Body of pancreas (tissue), 4 donors: ENCODE results near the gene MZF1.

Experiments used
- POLR2A ChIP-seq, 3 donors: fragments of 450-650 bp; IDR thresholded peaks; one replicate each; pipeline ENCODE4 v1.6.1; 2016; ENCODE audit warnings: antibody characterized with exemption in 3 of 3, mild to moderate bottlenecking in 2 of 3
- TF ChIP-seq, protein P1 (sequence below), 7 experiments: fragments of 450-650 bp in 4 of 7; fragments of 200-600 bp in 3 of 7; sonication (generic) in 3 of 7; IDR thresholded peaks; one replicate each; pipeline ENCODE4 v1.5.1; 2016 to 2019; ENCODE audit warnings: antibody characterized with exemption in 7 of 7

DNA sequence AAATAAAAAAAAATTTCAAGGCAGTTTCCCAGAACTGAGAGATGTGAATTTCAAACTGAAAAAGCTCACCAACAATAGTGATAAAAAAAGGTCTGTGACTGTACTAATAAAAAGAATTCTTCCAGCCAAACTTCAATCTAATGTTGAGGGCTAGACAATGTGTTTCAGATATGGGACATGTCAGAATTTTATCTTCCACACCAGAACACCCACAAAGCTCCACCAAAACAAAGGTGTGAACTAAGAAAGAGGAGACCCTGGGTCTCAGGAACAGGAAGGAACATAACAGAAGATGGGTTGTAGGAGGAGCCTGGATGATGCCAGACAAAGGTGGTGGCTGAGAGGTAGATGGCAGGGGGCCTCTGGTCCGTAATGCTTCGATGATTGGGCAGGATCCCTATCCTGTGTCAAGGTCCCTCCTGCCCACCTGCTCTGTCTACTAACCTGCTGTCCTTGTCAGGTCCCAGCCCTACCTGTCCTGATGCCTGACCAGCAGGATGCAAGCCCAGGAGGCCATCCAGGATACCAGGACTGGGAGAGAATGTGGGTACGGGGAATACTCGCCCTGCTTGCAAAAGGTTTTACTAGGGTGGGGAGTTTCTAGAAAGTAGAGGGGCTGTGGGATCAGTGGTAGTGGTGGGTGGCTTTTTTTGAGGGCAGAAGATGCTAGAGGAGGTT is 4.5 kb downstream of the MZF1 start:
- TF ChIP-seq, protein P1, sequence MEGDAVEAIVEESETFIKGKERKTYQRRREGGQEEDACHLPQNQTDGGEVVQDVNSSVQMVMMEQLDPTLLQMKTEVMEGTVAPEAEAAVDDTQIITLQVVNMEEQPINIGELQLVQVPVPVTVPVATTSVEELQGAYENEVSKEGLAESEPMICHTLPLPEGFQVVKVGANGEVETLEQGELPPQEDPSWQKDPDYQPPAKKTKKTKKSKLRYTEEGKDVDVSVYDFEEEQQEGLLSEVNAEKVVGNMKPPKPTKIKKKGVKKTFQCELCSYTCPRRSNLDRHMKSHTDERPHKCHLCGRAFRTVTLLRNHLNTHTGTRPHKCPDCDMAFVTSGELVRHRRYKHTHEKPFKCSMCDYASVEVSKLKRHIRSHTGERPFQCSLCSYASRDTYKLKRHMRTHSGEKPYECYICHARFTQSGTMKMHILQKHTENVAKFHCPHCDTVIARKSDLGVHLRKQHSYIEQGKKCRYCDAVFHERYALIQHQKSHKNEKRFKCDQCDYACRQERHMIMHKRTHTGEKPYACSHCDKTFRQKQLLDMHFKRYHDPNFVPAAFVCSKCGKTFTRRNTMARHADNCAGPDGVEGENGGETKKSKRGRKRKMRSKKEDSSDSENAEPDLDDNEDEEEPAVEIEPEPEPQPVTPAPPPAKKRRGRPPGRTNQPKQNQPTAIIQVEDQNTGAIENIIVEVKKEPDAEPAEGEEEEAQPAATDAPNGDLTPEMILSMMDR (IDR thresholded peaks at IDR 0.05): no peak
- TF ChIP-seq POLR2A (IDR thresholded peaks at IDR 0.05): no peak
